GM21528 (cell line): ENCODE measurements around the gene MMP2.

ENCODE experiments used
- ATAC-seq: cut with Tn5 transposase; IDR thresholded peaks from one replicate; pipeline ENCODE4 v1.9.1; 2021; ENCODE audit warnings: mild to moderate bottlenecking, moderate library complexity; ENCODE audit not compliant: unreplicated experiment, low FRiP score

MMP2 gene

DNA sequence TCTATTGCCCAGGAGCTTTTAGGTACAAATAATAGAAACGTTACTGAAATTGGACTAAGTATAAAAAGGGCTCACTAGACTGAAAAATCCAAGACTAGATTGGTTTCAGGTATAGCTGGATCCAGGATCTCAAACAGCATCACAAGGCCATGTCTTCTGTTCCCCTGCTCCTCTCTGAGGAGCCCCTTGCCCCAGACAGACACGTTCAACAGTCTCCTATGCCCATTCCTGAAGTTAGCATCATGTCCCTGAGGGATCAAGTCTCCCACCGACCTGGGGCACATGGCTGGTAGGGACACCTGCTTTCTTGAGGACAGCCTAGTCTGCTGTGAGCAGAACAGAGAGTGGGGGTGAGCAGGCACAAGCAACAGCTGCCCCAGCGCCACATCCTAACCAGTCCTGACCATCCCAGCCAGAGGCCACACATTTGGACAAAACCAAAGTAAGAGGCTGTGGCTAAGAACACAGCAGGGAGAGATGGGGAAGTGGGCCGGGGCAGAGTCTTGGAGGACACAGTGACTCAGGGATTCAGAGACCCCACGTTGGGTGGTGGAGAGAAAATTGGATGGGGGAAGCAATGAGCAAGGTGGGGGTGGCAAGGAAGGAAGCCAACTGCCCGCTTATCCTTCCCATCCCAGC, 10.5 kb upstream of the MMP2 start:
- no peak for ATAC-seq

DNA sequence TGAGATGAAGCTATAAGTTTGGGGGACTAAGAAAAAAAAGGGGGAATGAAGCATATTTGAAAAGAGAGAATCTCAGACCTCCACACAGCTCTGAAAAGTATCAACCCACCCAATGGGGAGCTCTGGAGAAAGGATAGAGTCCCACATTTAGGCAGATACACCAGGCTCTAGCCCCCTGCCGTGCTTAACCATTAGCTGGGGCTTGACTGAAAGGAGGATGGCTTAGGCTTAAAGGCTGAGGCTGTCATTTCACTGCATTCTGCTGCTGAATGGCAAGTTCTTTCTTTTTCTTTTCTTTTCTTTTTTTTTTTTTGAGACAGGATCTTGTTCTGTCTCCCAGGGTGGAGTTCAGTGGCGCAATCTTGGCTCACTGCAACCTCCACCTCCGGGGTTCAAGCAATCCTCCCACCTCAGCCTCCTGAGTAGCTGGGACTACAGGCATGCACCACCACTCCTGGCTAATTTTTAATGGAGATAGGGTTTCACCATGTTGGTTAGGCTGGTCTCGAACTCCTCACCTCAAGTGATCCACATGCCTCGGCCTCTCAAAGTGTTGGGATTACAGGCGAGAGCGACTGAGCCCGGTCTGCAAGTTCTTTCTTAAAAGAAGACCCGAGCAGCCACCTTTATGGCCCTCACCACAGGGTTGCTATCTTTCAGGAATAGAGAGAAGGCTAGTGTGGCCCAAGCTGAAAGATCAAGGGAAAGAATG, 9.0 kb upstream of the MMP2 start:
- no peak for ATAC-seq

DNA sequence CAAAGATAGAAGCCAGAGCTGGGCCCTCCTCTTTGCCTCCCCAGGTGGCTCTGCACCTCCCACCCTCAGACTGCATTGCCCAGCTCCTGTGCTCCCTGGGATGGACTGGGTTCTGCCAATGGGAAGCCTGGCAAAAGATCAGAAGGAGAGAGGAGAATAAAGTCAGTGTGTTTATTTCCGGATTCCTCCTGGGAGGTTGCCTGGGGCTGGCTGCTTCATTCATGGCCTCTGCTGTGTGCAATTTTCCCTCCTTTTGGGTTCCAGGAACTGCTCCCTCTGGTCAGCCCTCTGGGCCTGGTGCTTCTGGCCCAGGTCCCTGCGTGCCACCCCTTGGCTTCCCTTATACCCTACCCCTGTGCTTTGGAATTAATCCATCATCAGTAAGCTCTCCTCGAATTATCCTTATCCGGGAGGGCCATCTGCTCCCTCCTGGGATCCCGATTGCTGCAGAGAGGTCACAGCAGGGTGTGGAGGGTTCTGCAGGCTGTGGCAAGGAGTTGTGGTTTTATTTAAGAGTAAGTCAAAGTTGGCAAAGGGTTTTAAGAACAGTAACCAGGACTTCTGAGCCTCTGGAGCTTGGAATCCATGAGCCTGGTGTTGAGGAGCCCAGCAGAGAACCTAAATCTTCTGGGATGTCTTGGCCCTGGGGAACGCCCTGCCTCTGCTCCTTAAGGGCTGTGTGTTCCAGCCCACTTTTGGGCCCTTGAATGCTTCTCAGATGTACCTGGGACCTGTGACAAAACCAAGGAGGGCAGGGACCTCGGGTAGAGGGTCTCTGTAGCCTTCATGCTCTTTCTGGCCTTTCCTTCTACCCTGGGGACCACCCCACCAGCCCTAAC, 8.2 kb upstream of the MMP2 start:
- ATAC-seq, result no peak

DNA sequence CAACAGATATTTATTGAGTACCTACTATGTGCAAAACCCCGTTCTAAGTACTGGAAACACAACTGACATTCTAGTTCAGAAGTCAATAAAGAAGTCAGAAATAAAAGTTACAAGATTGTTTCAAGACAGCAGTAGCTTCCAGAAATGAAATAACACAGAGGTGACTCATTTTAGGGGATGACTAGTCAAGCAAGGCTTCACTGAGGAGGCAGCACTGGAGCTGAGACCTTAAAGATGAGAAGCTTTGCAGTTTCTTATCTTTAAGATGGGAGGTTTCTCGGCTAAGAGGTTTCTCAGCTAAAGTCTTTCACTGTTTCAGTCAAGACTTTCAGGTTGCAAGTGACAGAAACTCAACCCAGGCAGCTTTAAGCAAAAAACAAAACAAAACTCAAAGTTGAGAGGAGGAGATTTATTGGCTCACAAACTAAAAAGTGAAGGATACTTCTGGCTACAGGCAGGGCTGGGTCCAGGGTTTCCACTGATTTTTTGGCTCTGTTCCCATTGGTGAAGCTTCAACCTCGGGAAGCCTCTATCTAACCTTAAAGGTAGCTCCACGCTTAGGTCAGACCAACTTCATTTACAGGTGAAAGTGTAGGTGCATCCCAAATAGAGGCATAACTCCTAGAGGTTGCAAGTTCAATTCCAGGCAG, 7.4 kb upstream of the MMP2 start:
- ATAC-seq, result no peak

DNA sequence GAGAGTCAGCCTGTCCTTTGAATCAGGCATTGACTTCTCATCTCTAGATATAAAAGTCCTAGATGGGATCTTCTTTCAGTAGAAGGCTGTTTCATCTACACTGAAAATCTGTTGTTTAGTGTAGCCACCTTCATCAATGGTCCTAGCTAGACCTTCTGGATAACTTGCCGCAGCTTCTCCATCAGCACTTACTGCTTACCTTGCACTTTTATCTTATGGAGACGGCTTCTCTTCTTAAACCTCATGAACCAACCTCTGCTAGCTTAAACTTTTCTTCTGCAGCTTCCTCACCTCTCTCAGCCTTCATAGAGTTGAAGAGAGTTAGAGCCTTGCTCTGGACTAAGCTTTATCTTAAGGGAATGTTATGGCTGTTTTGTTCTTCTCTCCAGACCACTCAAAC, 5.4 kb upstream of the MMP2 start:
- ATAC-seq, result no peak

DNA sequence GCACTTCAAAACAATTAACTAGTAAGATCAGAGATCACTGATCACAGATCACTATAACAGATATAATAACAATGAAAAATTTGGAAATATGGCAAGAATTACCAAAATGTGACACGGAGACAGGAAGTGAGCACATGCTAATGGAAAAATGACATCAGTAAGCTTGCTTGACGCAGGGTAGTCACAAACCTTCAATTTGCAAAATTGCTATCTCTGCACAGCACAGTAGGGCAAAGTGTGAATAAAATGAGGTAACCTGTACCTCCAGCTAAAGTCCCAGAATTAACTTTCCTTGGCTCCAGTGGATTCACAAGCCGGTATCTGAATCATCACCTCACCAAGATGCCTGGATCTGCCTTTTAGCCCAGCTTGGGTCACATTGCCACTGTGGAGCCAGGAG, 4.2 kb upstream of the MMP2 start:
- ATAC-seq, result no peak

DNA sequence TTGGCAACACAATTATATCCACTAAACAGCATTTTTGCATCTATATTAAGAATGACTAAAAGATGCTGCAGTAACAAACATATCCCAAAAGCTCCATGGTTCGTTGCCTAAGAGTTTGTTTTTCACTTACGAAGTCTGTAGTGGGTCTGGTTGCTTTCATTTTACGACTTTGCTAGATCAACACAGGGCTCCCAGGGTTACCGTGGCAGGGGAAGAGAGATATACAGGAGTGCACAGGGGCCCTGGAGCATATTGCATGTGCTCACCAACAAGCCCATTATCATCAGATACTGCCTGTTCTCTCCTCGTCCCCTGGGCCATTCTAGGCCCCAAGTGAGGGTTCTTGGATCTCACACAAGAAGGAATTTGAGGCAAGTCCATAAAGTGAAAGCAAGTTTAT, 3.1 kb upstream of the MMP2 start:
- ATAC-seq, result no peak

DNA sequence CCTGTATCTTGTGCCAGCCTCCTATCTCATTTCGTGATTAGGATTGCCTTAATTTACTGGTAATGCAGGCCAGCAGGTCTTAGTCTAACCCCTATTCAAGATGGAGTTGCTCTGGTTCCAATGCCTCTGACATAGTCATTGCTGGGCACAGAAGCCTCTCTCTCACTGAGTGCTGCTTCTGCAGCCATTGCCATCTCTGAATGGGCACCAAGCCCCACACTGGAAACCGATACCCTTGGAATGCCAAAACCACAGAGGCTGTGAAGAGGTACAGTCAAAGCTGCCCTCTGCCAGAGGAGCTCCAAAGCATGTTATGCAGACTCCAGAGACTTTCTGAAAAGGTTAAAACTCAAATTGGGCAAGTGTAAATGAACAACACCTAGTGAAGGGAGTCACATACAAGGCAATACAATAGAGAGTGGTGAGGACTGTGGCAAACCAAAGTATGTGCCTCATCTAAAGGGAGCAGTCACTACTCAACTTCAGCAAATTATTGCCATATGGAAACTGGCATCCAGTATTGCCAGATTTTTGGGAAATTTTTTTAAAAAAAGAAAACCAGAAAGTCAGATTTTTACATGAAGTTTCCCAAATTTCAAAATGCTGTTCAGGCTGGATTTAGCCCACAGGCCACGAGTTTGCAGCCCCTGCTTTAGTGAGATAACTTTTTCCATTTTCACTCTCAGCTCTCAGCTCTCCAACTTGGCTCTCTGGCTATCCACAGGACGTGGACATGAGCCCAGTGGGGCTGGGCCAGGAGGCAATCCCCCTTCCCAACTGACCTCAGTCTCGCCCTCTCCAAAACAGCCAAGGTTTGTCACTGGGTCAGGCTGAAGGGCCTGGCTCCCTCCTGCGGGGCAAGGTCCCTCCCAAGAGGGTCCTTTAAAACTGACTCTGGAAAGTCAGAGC, 2.1 kb upstream of the MMP2 start:
- no peak for ATAC-seq

DNA sequence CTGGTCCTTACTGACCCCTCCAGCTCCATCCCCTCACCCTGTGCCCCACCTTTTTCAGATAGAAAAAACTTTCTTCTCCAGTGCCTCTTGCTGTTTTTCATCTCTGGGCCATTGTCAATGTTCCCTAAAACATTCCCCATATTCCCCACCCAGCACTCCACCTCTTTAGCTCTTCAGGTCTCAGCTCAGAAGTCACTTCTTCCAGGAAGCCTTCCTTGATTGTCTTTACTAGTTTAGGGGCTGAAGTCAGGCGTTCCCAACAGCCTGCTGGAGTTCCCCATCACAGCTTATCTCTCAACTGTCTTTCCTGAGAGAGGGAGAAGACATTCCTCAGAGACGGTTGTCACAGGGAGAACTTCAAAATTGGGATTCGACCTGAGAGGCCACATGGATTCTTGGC, 1.3 kb upstream of the MMP2 start:
- no peak for ATAC-seq

DNA sequence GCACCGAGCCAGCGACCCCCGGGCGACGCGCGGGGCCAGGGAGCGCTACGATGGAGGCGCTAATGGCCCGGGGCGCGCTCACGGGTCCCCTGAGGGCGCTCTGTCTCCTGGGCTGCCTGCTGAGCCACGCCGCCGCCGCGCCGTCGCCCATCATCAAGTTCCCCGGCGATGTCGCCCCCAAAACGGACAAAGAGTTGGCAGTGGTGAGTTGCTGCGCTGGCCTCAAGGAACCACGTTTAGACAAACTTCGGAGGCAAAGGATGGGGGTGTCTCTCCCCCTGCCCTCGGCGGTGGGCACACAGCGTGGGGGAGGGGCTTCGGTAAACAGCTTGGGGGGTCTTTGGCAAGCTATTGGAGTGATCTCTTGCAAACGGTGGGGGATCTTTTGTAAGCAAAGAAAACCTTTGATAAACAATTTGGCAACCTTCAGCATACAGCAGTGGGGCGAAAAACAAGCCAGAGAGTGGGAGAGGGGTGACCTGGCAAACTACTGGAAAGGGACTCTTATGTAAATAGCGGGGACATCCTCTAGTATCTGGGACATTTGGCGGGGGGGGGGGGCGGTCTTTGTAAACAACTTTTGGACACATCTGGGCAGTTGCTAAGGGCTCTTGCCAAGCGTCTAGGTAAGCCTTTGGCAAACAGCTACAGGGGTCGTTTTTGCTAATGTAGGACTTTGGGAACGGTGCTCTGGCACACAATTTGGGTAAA, 587 bp downstream of the MMP2 start:
- no peak for ATAC-seq

DNA sequence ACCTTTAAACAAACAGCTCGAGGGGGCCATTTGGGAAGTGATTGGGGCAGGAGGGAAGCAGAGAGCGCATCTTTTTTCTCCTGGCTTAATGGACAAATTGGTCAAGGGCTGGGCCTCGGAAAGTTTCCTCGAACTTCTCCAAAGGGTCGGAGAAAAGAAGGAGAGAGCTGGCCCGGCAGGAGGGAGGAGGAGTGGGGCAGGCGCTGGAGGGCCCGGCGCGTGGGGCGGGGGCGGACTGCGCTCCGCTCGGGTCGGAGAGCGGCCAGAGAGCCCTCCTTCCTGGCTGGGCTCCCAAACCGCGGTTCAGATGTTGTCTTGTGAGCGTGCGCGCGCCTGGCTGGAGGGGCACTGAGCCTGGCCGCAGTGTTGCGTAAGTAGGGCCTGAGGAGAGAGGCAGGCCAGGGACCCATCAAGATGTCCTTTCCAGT, 1.2 kb downstream of the MMP2 start:
- no peak for ATAC-seq

DNA sequence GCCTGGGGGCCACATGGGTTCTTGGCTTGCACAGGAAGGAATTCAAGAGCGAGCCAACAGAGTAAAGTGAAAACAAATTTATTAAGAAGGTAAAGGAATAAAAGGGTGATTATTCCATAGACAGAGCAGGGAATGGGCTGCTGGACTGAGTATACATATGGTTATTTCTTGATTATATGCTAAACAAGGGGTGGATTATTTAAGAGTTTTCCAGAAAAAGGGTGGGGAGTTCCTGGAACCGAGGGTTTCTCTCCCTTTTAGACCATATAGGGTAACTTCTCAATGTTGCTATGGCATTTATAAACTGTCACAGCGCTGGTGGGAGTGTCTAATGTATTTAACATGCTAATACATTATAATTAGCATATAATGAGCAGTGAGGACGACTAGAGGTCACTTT, 2.0 kb downstream of the MMP2 start:
- ATAC-seq, result no peak

DNA sequence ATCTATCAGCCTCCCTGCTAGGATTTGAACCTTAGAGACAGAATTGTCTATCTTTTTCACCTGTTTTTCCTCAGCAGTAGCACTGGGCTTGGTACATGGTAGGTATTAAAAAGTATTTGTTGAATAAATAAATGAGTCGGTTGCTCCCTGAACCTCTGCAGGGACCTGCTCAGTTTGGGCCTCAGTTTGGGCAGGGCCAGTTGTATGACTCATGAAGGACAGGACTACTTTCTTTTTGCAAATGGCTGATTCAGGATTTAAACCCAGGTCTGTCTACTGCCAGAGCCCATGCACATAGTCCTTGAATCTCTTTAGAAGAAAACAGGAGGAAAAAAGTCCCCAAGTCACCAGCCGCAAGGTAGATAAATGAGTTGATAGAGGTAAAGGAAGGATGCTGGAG, 3.1 kb downstream of the MMP2 start:
- ATAC-seq, result no peak

DNA sequence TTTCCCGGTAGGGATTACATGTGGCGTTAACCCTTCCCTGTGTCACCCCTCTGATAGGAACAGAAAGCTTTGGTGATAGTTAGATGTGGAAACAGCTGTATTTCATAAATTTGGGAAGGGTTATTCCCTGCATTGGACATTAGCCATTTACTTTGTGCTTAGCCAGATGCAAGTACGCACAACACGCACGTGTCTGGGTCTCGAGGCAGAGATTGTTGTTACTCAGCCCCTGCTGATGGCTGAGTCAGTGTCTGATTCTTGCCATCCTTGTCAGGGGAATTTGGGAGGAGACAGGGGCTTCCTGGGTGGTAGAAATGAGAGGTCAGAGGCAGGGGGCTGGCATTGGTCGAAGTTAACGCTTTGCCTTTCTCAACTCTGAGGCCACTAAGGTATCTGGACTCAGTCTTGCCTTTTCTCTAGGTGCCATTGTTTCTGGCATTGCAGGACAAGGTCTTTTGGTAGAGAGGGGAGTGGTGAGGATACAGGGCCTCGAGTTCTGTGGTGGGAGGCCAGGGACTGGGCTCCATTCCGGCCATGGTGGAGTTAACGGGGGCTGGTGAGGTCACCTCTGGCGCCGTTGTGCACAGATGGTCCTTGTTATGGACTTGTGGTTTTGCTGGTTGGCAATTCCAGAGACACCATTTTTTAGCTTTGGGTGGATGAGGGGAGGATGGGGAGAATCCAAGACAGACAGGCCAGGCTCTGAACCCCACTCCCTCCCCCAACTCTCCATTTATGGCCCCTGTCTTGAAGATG, 8.2 kb downstream of the MMP2 start:
- no peak for ATAC-seq

DNA sequence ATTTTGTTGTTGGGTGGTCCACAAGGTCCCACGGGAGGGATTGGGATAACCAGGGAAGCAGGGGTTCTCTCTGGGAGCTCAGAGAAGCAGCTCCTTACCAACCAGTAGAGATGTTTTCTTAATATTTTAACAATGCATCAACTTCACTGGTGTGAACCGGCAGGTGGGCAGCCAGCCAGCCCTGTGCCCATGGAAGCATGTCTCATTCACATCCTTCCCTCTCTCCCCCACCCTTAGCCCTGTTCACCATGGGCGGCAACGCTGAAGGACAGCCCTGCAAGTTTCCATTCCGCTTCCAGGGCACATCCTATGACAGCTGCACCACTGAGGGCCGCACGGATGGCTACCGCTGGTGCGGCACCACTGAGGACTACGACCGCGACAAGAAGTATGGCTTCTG, 9.3 kb downstream of the MMP2 start:
- ATAC-seq, result no peak

DNA sequence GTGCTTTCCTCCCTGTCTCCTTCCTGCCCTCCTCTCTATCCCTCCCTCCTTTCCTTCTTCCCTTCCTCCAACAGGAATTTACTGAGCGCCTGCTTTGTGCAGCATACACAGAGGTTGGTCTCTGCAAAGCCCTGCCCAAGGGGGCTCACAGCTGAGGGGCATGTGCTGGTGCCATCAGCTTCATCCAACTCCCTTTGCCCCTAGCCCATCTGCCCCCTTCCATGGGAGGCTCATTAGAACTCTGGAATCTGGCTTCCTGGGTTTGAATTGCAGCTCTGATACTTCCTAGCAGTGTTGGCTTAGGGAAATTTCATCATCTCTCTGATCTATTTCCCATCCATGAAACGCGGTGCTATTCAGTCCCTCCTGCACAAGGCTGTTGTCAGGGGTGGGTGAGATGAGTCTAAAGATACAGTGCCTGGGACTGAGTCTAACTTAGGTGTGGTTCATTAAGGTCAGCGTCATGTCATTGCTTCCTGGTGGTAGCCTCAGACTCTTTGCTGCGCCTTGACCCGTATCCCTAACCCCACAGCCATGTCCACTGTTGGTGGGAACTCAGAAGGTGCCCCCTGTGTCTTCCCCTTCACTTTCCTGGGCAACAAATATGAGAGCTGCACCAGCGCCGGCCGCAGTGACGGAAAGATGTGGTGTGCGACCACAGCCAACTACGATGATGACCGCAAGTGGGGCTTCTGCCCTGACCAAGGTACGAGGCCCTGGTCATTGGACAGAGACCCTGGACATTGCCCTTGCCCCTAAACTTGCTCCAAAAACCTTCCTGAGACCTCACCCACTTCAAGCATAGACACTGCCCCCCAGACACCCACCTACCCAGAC, 10.3 kb downstream of the MMP2 start:
- ATAC-seq, result no peak

DNA sequence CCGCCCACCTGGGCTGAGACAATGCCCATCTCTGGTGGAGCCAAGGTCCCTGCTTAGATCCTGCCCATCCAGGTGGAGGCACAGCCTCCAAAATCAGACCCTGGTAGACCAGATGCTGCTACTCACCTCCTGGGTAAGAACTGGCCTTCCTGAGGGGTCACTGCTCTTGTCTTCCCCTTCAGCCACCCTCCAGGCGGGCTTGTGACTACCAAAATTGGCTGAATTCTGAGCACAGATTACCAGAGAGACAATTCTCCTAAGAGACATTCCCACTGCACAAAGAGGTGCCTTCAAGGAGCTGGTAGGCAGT, 10.9 kb downstream of the MMP2 start:
- no peak for ATAC-seq

DNA sequence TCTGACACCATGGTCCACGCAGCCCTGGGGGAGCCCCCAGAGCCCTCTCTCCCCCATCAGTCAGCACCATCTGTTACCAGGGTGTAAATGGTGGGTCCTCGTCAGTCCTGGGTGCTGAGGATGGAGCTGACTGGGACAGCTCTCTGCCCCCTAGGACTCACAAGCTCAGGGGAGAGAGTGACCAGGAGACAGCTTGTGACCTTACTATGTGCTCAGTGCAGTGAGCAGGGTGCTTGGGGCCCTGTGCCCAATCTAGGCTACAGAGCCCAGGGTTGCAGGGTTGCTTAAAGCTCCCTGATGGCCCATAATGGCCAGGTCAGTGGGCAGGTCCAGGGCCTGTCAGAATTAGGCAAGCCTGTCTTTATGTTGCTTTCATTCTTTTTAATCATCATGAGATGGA, 11.3 kb downstream of the MMP2 start:
- ATAC-seq, result no peak
